ENCODE data around the gene TTLL13.

DNA sequence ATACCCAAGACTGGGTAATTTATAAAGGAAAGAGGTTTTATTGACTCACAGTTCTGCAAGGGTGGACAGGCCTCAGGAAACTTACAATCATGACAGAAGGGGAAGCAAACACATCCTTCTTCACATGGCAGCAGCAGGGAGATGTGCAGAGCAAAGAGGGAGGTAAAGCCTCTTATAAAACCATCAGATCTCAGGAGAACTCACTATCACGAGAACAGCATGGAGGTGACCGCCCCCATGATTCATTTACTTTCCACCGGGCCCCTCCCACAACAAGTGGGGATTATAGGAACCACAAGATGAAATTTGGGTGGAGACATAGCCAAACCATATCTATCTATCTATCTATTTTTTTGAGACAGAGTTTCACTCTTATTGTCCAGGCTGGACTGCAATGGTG lies 10.0 kb upstream of the TTLL13 start:
- TF ChIP-seq, protein P1, sequence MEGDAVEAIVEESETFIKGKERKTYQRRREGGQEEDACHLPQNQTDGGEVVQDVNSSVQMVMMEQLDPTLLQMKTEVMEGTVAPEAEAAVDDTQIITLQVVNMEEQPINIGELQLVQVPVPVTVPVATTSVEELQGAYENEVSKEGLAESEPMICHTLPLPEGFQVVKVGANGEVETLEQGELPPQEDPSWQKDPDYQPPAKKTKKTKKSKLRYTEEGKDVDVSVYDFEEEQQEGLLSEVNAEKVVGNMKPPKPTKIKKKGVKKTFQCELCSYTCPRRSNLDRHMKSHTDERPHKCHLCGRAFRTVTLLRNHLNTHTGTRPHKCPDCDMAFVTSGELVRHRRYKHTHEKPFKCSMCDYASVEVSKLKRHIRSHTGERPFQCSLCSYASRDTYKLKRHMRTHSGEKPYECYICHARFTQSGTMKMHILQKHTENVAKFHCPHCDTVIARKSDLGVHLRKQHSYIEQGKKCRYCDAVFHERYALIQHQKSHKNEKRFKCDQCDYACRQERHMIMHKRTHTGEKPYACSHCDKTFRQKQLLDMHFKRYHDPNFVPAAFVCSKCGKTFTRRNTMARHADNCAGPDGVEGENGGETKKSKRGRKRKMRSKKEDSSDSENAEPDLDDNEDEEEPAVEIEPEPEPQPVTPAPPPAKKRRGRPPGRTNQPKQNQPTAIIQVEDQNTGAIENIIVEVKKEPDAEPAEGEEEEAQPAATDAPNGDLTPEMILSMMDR (IDR thresholded peaks at IDR 0.05), result no peak
- TF ChIP-seq POLR2A (IDR thresholded peaks at IDR 0.05), result no peak
